Islet of Langerhans (tissue), 1 donor: ENCODE data around the gene SPDYE1.
"Not testable (repeated sequence)": the region's sequence is repeated elsewhere in the genome, so short reads cannot be mapped to it uniquely, and the experiment has no call there.

Experiments used
- FAIRE-seq: peaks from one replicate; lab custom pipeline; 2011; peaks lifted over from hg19 to GRCh38; lab: Jason Lieb, UNC

The SPDYE1 gene

DNA sequence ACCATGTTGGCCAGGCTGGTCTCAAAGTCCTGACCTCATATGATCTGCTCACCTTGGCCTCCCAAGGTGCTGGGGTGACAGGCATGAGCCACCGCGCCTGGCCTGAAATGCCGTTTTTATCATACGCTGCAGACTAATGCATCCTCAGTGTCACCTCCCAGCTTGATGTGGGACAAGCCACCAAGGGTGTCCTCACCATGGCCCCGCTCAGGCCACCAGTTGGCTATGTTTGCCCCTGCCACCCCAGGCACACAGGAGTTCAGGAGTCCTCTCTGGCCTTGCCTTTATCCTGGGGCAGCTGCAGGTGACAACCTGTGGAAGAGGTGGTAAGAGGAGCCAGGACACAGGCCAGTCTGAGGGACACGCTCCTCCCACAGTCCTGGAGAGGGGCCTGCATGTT lies 3.0 kb upstream of the SPDYE1 start:
- not testable (repeated sequence) for FAIRE-seq

GRCh38 chr7:44012081-44012480 lies 14.4 kb downstream of the SPDYE1 start:
- not testable (repeated sequence) for FAIRE-seq

DNA sequence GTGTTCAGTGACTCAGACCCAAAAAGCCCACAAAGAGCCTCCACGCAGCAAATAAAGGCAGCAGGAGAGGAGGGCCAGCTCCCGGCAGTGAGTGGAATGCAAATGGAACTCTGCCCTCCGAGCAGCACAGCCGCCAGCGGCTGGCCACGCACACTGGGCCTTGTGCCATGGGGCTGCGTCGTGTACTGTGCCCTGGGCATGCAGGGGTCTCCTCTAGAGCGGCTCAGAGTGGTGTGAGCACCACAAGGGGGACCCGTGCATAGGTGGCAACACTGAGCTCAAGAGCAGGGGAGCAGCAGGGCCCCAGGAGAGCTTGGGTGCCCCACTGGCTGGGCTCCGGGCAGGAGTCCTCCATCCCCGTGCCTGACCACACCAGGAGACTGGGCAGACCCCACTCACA lies 17.4 kb downstream of the SPDYE1 start:
- FAIRE-seq = not testable (repeated sequence)

GRCh38 chr7:44018857-44019807 lies 21.4 kb downstream of the SPDYE1 start:
- not testable (repeated sequence) for FAIRE-seq

DNA sequence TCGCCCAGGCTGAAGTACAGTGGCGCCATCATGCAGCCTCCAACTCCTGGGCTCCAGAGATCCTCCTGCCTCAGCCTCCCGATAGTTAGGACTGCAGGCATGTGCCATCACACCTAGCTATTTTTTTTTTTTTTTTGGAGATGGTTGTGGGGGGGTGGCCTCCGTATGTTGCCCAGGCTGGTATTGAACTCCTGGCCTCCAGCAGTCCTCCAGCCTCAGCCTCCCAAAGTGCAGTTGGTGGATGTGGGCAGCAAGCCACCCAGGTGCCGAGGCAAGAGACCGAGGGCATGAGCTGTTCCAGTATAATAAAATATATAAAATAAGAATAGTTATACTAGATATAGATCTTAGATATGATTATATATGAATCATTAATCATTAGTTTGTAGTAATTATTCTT lies 22.1 kb downstream of the SPDYE1 start:
- not testable (repeated sequence) for FAIRE-seq

DNA sequence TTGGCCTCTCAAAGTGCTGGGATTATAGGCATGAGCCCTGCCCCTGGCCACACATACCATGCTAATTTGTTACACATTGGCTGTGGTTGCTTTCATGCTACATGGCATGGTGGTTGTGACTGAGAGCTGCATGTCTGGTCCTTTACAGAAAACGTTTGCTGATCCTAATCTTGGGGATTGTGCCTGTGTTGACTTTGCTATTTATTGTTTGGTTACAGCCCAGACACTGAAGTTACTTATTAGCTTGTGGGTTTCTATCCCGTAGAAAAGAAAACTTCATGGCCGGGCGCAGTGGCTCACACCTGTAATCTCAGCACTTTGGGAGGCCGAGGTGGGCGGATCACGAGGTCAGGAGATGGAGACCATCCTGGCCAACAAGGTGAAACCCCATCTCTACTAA lies 24.4 kb downstream of the SPDYE1 start:
- not testable (repeated sequence) for FAIRE-seq

DNA sequence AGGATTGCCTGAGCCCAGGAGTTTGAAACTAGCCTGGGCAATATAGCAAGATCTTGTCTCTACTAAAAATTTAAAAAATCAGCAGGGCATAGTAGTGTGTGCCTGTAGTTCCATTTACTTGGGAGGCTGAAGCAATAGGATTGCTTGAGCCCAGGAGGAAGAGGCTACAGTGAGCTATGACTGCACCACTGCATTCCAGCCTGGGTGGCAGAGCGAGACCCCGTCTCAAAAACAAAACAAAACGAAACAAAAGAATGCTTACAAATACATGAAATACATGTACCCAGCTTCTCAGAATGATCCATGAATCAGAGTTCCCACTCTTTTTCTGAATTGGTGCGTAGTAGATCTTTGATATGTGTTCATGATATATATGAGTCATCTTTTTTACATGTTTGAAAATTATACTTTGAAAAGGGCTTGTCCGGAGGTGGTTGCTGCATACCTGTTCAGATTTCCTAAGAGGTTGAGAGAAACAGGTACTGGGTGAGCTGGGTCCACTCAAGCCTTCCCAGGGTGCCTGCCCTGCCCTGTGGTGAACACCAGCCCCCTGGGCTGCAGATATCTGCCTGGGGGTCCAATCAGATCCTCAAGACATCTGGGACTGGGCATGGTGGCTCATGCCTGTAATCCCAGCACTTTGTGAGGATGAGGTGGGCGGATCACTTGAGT lies 25.2 kb downstream of the SPDYE1 start:
- not testable (repeated sequence) for FAIRE-seq

DNA sequence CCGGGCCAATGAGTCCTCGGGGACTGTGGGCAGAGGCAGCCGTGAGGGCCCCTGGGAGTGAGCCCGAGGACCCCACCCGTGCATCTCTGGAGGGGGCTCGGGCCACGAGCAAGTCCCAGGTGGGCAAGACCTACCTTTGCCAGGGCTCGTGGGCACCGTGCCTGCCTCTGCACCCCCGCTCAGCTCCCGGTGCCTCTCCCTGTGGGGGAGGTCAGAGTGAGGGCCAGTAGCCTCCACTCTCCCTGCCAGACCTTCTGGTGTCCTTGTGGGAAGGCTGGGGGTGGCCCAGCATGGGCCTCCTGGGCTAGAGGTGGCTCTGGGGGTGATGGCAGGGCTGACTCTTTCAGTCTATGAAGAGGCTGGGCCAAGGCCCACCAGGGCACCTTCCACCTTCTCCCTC lies 31.7 kb downstream of the SPDYE1 start:
- FAIRE-seq = not testable (repeated sequence)

DNA sequence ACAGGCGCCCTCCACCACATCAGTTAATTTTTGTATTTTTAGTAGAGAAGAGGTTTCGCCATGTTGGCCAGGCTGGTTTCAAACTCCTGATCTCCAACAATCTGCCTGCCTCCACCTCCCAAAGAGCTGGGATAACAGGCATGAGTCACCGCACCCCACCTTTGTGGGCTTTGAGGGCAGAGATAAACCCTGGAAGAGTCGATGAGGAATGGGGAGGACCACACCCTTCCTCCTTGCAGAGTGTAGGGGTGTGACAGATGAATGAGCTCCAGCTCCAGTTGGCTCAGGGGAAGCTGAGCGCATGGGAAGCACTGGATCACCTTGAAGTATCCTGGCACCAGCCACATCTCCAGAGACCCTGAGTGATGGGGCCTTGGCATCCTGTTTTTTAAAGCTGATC lies 32.3 kb downstream of the SPDYE1 start:
- FAIRE-seq = not testable (repeated sequence)

DNA sequence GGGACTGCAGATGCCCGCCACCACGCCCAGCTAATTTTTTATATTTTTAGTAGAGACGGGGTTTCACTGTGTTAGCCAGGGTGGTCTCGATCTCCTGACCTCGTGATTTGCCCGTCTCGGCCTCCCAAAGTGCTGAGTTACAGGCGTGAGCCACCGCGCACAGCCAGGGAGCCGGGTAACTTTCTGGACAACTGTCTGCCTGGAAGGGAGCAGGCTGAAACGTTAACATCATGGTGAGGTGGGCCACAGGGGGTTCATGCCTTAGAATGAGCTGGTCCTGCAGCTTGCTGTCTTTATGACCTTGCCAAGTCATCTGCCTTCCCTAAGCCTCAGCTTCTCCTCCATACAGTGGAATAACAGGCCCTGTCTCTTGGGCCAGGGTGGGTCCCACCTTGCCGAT lies 33.6 kb downstream of the SPDYE1 start:
- FAIRE-seq = not testable (repeated sequence)

DNA sequence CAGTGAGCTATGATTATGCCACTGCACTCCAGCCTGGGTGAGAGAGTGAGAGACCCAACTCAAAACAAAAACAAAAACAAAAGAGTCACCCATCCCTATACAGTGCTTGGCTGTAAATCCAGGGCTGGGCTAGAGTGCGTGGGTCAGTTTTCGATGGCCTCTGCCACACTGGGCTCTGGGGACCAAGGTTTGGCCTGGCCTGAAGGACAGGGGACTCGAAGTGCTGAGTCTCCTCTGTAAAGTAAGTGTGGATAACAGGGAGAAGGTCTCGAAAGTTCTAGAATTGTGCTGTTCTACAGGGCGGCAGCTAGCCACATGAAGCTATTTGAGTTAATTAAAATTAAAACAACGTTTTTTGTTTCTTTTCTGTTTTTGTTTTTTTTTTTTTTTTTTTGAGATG lies 34.3 kb downstream of the SPDYE1 start:
- not testable (repeated sequence) for FAIRE-seq

- not testable (repeated sequence) for FAIRE-seq
Observed at GRCh38 chr7:44033971-44034844, 36.5 kb downstream of the SPDYE1 start.

DNA sequence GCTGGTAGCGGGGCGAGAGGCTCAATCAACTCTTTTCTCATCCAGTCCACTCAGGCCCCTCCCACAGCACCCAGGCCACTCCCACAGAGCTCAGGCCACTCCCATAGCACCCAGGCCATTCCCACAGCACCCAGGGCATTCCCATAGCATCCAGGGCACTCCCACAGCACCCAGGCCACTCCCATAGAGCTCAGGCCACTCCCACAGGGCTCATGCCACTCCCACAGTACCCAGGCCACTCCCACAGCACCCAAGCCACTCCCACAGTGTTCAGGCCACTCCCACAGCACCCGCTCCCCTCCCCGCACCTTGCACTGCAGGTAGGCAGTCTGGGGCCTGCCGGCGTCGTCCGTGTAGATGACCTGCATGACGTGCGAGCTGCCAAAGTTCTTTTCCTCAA lies 38.7 kb downstream of the SPDYE1 start:
- not testable (repeated sequence) for FAIRE-seq

DNA sequence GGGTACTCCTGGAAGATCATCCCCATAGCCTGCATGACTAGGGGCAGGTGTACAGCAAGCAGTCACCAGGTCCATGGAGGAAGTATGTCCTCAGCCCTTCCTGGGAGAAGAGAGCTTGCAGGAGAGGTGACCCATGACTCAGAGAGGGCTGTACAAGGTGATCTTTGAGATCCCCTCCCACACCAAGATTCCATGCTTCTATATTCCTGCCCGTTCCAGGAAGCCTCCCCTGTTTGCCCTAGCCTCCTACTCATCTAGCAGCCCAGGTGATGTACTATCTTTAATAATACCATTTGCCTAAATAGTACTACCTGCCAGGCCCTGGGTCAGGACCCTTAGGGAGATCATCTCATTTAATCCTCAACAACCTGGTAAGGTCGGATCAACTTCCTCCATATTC lies 40.3 kb downstream of the SPDYE1 start:
- FAIRE-seq = not testable (repeated sequence)

GRCh38 chr7:44038553-44038952 lies 40.9 kb downstream of the SPDYE1 start:
- FAIRE-seq = not testable (repeated sequence)

DNA sequence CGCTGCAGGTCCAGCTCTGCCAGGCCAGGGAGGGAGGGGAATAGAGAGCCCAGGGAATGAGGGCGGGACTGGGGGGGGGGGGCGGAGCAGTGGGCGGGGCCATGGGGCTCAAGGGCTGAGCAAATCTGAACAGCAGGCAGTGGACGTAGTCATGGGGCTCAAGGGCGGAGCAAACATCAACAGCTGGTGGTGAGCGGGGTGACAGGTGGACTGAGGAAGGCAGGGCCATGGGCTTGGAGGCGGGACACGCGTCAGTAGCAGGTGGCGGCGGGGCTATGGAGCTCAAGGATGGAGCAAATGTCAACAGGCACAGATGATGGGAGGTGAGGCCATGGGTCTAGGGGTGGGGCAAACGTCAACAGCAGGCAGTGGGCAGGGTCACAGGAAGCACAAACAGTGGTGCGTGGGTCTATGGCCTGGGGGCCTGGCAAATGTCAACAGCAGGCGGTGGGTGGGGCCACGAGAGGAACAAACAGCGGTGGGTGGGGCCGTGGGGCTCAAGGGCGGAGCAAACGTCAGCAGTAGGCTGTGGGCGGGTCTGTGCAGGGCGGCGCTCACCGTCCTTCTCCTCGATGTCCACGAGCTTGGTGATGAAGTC lies 41.4 kb downstream of the SPDYE1 start:
- FAIRE-seq = not testable (repeated sequence)

- FAIRE-seq = not testable (repeated sequence)
Observed at GRCh38 chr7:44039800-44040492, 42.2 kb downstream of the SPDYE1 start.

- FAIRE-seq = not testable (repeated sequence)
Observed at GRCh38 chr7:44040493-44040891, 42.8 kb downstream of the SPDYE1 start.

DNA sequence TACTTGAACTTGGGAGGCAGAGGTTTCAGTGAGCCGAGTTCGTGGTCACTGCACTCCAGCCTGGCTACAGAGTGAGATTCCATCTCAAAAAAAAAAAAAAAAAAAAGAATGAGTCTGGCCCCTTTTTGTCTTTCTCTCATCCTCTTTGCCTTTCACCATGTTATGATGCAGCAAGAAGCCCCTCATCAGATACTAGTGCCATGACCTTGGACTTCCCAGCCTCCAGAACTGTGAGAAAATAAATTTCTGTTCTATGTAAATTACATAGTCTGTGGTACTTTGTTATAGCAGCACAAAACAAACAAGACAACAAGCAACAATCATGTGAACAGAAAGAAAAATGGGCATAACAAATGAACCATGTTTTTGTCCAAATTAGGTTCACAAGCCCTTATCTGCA lies 44.5 kb downstream of the SPDYE1 start:
- no peak for FAIRE-seq

DNA sequence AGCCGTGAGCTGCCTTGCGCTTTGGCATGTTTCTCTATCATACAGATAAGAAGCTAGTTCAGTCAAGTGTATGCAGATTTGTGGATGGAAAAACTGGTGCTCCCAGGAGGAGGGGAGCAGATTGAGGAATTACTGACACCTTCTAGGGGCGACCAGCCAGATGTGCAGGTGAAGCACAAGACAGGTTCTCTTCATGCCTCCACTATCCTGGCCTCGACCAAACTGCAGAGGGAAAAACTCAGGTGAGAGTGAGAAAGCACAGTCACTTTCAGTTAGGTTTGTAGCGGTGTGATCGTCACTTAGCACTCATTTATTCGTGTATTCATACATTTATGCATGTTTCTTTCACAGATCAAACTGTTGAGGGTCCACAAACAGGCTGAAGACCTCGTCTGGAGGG lies 46.2 kb downstream of the SPDYE1 start:
- no peak for FAIRE-seq
